Measurements from ENCODE around the gene MDK. TPM values are rescaled to one million over a fixed set of nuclear protein-coding genes. Genes with fewer than 3 reads are reported as not detected.
"Not testable (repeated sequence)": the region's sequence is repeated elsewhere in the genome, so short reads cannot be mapped to it uniquely, and the experiment has no call there.

Gene MDK
- total RNA-seq, 2 donors from 2014 or later: 5.8 to 14.8 TPM

DNA sequence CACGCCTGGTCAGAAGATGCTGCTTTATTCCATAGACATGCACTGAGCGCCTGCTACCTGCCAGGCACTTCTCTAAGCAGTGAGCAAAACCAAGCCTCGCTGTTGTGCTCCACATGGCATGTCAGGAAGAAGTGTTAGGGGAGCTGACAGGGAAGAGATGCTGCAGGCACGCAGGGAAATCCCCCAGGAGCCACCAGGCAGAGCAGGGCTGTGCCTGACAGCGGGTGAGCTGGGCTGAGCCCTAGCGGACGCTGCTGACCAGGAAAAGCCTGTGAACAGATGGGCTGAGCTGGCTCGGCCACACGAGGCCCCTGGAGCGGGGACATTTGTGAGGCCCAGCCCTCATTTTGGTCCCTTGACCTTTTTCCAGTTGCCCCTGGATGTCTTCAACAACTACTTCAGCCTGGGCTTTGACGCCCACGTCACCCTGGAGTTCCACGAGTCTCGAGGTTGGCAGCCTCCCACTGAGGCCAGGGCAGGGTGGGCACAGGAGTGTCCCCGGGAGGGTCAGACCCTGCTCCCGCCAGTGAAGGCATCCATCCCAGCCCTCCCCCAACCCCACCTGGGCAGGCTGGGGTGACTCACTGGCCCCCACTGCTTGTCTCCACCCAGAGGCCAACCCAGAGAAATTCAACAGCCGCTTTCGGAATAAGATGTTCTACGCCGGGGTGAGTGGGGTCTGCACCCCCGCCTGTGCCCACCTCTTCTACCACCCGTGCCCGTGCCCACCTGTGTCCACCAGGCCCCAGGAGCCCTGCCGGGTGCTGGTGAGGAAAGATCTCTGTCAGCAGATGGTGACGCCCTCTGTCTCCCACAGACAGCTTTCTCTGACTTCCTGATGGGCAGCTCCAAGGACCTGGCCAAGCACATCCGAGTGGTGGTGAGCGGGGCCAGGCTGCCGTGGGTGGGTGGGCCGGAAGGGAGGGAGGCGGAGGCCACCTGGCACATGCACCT lies 7.4 kb upstream of the MDK start:
- ATAC-seq: no peak

GRCh38 chr11:46374815-46375214 lies 6.7 kb upstream of the MDK start:
- no peaks in the 10 kb centered on the region for H3K9me3 Mint-ChIP-seq
- no peak for DNase-seq (ENCODE audit: low spot score in 2 of 2)
- peaks cover 8 to 21% of the 10 kb centered on the region in 2 donors for H3K36me3 Mint-ChIP-seq
- no peak for ATAC-seq
- H3K27ac Mint-ChIP-seq: peak overlapping the region in 1 of 2 donors; percentile 9

More for the DNA sequence above, 7.4 kb upstream of the MDK start:
- H3K36me3 Mint-ChIP-seq: peaks cover 8 to 21% of the 10 kb centered on the region in 2 donors
- no peaks in the 10 kb centered on the region for H3K9me3 Mint-ChIP-seq
- no peak overlapping the region for H3K27ac Mint-ChIP-seq
- DNase-seq (ENCODE audit: low spot score in 2 of 2): no peak

GRCh38 chr11:46375392-46376101 lies 5.9 kb upstream of the MDK start:
- H3K27ac Mint-ChIP-seq: peak overlapping the region in 1 of 2 donors; percentile 9
- ATAC-seq (no peak), DNase-seq (ENCODE audit: low spot score in 2 of 2) (no peak)
- H3K36me3 Mint-ChIP-seq: peaks cover 4 to 16% of the 10 kb centered on the region in 2 donors
- H3K9me3 Mint-ChIP-seq: no peaks in the 10 kb centered on the region

- H3K27ac Mint-ChIP-seq: peak overlapping the region in 1 of 2 donors; percentile 33
- no peak for ATAC-seq
Measured at GRCh38 chr11:46376258-46377050, 5.0 kb upstream of the MDK start.

GRCh38 chr11:46377290-46377689 lies 4.2 kb upstream of the MDK start:
- no peaks in the 10 kb centered on the region for H3K9me3 Mint-ChIP-seq
- DNase-seq (ENCODE audit: low spot score in 2 of 2) (no peak), ATAC-seq (no peak)
- peak overlapping the region in 1 of 2 donors; percentile 5 for H3K27ac Mint-ChIP-seq
- peaks cover 4 to 16% of the 10 kb centered on the region in 2 donors for H3K36me3 Mint-ChIP-seq

More at GRCh38 chr11:46376258-46377050, 5.0 kb upstream of the MDK start:
- H3K36me3 Mint-ChIP-seq: peaks cover 4 to 16% of the 10 kb centered on the region in 2 donors
- no peaks in the 10 kb centered on the region for H3K9me3 Mint-ChIP-seq
- DNase-seq (ENCODE audit: low spot score in 2 of 2): no peak

- H3K27ac Mint-ChIP-seq: peak overlapping the region; percentile 5 to 65
- DNase-seq (ENCODE audit: low spot score in 2 of 2): no peak
- no peak for ATAC-seq
- H3K36me3 Mint-ChIP-seq: peaks cover 4 to 16% of the 10 kb centered on the region in 2 donors
- no peaks in the 10 kb centered on the region for H3K9me3 Mint-ChIP-seq
Measured at GRCh38 chr11:46377831-46378230, 3.6 kb upstream of the MDK start.

DNA sequence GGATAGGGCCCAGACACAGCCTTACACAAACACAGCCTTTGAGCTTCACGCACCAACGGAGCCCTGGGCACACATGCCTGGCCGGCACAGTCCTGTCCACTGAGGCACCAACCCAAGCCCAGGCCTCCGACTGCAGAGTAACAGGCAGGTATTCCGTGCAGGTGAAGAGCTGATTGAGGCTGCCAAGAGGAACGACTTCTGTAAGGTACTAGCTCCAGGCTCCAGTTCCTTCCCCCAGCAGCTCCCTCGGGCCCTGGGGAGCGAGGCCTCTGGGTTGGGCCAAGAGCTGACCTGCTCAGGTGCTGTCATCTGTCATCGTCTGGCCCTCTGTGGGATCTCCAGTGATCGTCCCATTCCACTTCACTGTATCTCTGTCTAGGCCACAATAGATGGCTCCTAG lies 3.2 kb upstream of the MDK start:
- ATAC-seq (no peak), DNase-seq (ENCODE audit: low spot score in 2 of 2) (no peak)
- Mint-ChIP-seq H3K9me3 (no peaks in the 10 kb centered on the region), H3K36me3 (peaks cover 4 to 16% of the 10 kb centered on the region in 2 donors), H3K27ac (no peak overlapping the region)

DNA sequence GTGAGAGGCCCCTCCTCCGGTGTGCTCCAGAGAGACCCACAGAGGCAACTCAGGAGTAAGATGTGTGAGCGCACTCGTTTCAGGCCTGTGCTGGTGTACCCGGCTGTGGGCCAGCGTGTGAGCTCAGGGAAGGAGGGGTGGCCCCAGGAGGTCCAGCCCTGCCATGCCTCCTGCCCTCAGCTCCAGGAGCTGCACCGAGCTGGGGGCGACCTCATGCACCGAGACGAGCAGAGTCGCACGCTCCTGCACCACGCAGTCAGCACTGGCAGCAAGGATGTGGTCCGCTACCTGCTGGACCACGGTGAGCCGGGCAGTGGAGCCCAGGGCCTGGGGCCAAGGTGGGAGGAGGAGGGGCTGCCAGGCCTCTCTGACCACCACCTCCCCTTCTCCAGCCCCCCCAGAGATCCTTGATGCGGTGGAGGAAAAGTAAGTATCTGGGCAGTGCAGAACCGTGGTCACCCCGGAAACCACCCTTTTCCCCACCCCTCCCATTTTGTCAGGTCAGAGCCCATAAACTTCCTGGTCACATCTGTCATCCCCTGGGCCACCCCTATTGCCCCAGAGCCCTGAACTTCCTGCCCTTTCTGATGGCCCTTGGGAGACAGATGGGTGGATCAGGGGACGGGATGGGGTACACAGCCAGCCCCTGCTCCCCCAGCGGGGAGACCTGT lies 2.5 kb upstream of the MDK start:
- Mint-ChIP-seq H3K9me3 (no peaks in the 10 kb centered on the region), H3K36me3 (peaks cover 4 to 16% of the 10 kb centered on the region in 2 donors), H3K27ac (peak overlapping the region in 1 of 2 donors; percentile 55)
- no peak for ATAC-seq
- DNase-seq (ENCODE audit: low spot score in 2 of 2): no peak

GRCh38 chr11:46379482-46380293 lies 1.8 kb upstream of the MDK start:
- Mint-ChIP-seq H3K36me3 (peaks cover 4 to 16% of the 10 kb centered on the region in 2 donors), H3K27ac (peak overlapping the region; percentile 29 to 72)
- not testable (repeated sequence) for ATAC-seq; H3K9me3 Mint-ChIP-seq; DNase-seq (ENCODE audit: low spot score in 2 of 2)

GRCh38 chr11:46380340-46381047 lies 975 bp upstream of the MDK start:
- Mint-ChIP-seq H3K9me3 (no peaks in the 10 kb centered on the region), H3K36me3 (peaks cover 0 to 11% of the 10 kb centered on the region in 2 donors), H3K27ac (peak overlapping the region in 1 of 2 donors; percentile 72)
- DNase-seq (ENCODE audit: low spot score in 2 of 2): peak; percentile 55 to 89
- ATAC-seq: peak; percentile 56 to 73

DNA sequence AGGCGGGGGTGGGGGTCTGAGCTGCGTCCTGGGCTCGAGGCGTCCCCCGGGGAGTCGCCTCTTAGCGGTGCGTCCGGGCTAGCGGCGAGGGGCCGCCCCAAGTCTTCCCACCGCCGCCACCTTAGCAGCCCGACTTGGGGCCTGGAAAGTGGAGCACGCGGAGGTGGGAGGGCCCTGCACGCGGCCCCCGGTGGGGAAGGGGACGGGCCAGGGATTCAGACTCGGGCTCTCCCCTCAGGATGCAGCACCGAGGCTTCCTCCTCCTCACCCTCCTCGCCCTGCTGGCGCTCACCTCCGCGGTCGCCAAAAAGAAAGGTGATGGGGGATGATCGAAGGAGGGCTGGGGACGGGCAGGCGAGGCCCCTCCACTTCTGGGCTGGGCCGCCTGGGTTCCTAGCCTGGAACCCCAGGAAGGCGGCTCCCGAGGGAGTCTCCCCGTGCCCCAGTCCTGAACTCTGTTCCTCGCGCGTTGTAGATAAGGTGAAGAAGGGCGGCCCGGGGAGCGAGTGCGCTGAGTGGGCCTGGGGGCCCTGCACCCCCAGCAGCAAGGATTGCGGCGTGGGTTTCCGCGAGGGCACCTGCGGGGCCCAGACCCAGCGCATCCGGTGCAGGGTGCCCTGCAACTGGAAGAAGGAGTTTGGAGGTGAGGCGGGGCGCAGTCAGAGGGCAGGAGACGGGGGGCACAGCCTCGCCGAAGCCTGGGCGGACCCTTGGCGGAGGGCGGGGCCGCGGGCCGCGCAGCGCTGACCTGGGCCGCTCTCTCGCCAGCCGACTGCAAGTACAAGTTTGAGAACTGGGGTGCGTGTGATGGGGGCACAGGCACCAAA lies 563 bp downstream of the MDK start:
- peaks cover 0 to 11% of the 10 kb centered on the region in 2 donors for H3K36me3 Mint-ChIP-seq
- H3K27ac Mint-ChIP-seq: peak overlapping the region in 1 of 2 donors; percentile 29
- H3K9me3 Mint-ChIP-seq: no peaks in the 10 kb centered on the region
- no peak for DNase-seq (ENCODE audit: low spot score in 2 of 2)
- ATAC-seq: peak; percentile 14 to 19

GRCh38 chr11:46382646-46383403 lies 1.4 kb downstream of the MDK start:
- no peaks in the 10 kb centered on the region for H3K9me3 Mint-ChIP-seq
- DNase-seq (ENCODE audit: low spot score in 2 of 2) (no peak), ATAC-seq (no peak)
- no peak overlapping the region for H3K27ac Mint-ChIP-seq
- peaks cover 0 to 4% of the 10 kb centered on the region in 2 donors for H3K36me3 Mint-ChIP-seq

GRCh38 chr11:46383404-46383758 lies 1.9 kb downstream of the MDK start:
- Mint-ChIP-seq H3K9me3 (no peaks in the 10 kb centered on the region), H3K27ac (no peak overlapping the region), H3K36me3 (no peaks in the 10 kb centered on the region)
- ATAC-seq: no peak
- DNase-seq (ENCODE audit: low spot score in 2 of 2): no peak

All from activated naive CD4-positive, alpha-beta T cell treated with anti-CD3 and anti-CD28 coated beads, Interleukin-2, amount 50 U/mL, for 72 hours (primary cell).